ENCODE measurements around the gene ATAD3B. TPM values are rescaled to one million over a fixed set of nuclear protein-coding genes. Genes with fewer than 3 reads are reported as not detected.
"Not testable (repeated sequence)": the region's sequence is repeated elsewhere in the genome, so short reads cannot be mapped to it uniquely, and the experiment has no call there.

ATAD3B gene
- total and polyA plus RNA-seq, 2 of the 13 experiments (the other 11 are each of a cell fraction or from before 2014, with no cell fraction given): 9.6 to 31.1 TPM

DNA sequence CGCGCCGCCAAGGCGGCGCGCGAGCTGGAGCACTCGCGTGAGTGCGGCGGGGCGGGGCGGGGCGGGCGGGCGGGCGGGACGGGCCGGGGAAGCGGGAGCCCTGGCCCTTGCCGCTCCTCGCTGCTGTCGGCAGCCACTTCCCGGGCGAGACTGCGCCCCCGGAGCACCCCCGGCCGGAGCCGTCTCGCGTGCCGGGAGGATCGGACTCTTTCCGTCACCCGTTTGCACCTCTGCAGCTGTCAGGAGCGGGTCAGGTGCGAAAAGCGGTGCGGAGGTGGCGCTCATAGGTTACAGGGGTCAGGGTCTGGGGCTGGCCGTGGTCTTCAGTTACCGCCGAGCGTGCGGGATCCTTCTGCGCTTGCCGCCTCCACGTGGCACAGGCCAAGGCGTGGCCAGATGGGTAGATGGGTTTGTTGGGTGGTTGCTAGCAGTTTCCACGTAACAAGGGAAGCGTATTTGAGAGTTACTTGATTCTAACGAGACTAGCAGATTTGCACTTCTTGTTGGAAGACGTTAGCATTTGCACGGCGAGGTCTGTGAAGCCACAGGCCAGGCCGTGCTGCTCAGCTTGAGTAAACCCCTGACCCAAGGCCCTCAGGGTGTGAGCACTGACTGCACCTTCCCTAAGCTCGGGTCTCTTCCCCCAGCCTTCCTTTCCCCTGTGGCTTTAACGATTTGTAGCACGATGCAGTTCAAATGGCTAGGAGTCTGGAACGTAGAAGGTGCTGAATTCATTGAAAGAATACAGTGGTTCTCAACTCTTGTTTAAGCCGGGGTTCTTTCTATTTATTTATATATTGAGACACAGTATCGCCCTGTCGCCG, 700 bp downstream of the ATAD3B start:
- peak; percentile 64; the same call in 1 of the 2 replicates for TF ChIP-seq ZFY (CRISPR knock-in tag; IDR thresholded peaks at IDR 0.05)
- TF ChIP-seq GABPB1 (CRISPR knock-in tag; IDR thresholded peaks at IDR 0.05): 0 out of 2 replicates have a peak, but pooled peaks have one; percentile 18
- TF ChIP-seq SAP130 (CRISPR knock-in tag; IDR thresholded peaks at IDR 0.05; ENCODE audit: low read depth): peak; percentile 25; the same call in 1 of the 2 replicates
- TF ChIP-seq DMAP1 (CRISPR knock-in tag; IDR thresholded peaks at IDR 0.05): peak; percentile 34; the same call in 1 of the 2 replicates
- TF ChIP-seq, protein P1, sequence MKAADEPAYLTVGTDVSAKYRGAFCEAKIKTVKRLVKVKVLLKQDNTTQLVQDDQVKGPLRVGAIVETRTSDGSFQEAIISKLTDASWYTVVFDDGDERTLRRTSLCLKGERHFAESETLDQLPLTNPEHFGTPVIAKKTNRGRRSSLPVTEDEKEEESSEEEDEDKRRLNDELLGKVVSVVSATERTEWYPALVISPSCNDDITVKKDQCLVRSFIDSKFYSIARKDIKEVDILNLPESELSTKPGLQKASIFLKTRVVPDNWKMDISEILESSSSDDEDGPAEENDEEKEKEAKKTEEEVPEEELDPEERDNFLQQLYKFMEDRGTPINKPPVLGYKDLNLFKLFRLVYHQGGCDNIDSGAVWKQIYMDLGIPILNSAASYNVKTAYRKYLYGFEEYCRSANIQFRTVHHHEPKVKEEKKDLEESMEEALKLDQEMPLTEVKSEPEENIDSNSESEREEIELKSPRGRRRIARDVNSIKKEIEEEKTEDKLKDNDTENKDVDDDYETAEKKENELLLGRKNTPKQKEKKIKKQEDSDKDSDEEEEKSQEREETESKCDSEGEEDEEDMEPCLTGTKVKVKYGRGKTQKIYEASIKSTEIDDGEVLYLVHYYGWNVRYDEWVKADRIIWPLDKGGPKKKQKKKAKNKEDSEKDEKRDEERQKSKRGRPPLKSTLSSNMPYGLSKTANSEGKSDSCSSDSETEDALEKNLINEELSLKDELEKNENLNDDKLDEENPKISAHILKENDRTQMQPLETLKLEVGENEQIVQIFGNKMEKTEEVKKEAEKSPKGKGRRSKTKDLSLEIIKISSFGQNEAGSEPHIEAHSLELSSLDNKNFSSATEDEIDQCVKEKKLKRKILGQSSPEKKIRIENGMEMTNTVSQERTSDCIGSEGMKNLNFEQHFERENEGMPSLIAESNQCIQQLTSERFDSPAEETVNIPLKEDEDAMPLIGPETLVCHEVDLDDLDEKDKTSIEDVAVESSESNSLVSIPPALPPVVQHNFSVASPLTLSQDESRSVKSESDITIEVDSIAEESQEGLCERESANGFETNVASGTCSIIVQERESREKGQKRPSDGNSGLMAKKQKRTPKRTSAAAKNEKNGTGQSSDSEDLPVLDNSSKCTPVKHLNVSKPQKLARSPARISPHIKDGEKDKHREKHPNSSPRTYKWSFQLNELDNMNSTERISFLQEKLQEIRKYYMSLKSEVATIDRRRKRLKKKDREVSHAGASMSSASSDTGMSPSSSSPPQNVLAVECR (CRISPR knock-in tag; IDR thresholded peaks at IDR 0.05; ENCODE audit: borderline replicate concordance): peak; percentile 24; the same call in 1 of the 2 replicates
- TF ChIP-seq MYC (CRISPR knock-in tag; IDR thresholded peaks at IDR 0.05; ENCODE audit: borderline replicate concordance): 0 out of 2 replicates have a peak, but pooled peaks have one; percentile 21
- BruUV-seq (replicated peaks): TSS peak; percentile 76
- H3K27me3 ChIP-seq (ENCODE audit: control insufficient read depth in 1 of 2, insufficient read depth in 2 of 2, low read length in 2 of 2); in situ Hi-C loops (cut with HindIII; ENCODE audit: extremely low pct_ligation_motif_present, low pct_unique_long_range_greater_than_20kb); H4K20me1 ChIP-seq (ENCODE audit: insufficient read depth, low read length); CTCF ChIA-PET (ENCODE audit: low intra/inter-chr PET ratio, low total read pairs); intact Hi-C loops (cut with micrococcal nuclease; ENCODE audit: unreplicated experiment); H2AFZ ChIP-seq (ENCODE audit: low read length); POLR2A ChIA-PET; DNase-seq (ENCODE audit: low spot score); H3K9me3 ChIP-seq (ENCODE audit: low read length): not testable (repeated sequence)
- ATAC-seq (peak; percentile 57), FAIRE-seq (peak; percentile 51)
- Histone ChIP-seq H3K4me1 (ENCODE audit: insufficient read depth, low read length) (peaks cover 22% of the 10 kb centered on the region), H3K4me3 (replicated peaks in 1 of 3; ENCODE audit: insufficient read depth in 1 of 3, low read depth in 2 of 3, low read length in 3 of 3) (peak overlapping the region; percentile 55 to 77 (median 76)), H3K79me2 (ENCODE audit: insufficient read depth, low read length) (peaks cover 19% of the 10 kb centered on the region), H3K9ac (ENCODE audit: insufficient read depth, low read depth, low read length) (peak overlapping the region; percentile 84), H3K36me3 (replicated peaks in 1 of 2; ENCODE audit: control insufficient read depth in 1 of 2, insufficient read depth in 2 of 2, low read length in 2 of 2) (peaks cover 4 to 10% of the 10 kb centered on the region in 2 experiments; a peak in 2 of 5 replicates), H3K4me2 (ENCODE audit: low read depth, low read length) (peak overlapping the region; percentile 88), H3K27ac (ENCODE audit: extremely low read length, insufficient read depth, low read length) (peak overlapping the region; percentile 67)
- WGBS (ENCODE audit: low lambda C conversion rate): 2% methylated on average over 11 of the region's 65 CpGs

DNA sequence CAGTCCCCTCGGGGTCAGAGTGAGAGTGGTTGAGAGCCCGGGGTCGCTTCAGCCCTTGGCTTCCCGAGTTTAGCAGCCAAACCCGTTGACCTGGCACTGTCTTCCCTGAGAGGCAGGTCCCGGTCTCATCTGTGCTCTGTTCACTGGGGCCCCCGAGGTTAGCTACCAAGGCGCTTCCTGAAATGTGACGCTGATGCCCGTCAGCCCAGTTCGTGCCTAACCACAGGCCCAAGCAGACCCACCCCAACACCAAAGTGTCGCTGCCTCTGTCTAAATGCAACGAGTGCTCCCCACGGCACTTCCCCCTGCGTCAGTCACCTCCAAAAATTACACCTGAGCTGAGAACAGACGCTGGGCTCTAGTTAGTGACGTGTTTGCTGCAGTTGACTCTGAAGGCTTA, 4.4 kb downstream of the ATAD3B start:
- H3K27me3 ChIP-seq (ENCODE audit: control insufficient read depth in 1 of 2, insufficient read depth in 2 of 2, low read length in 2 of 2); H3K9me3 ChIP-seq (ENCODE audit: low read length); POLR2A ChIA-PET; ATAC-seq; in situ Hi-C loops (cut with HindIII; ENCODE audit: extremely low pct_ligation_motif_present, low pct_unique_long_range_greater_than_20kb); intact Hi-C loops (cut with micrococcal nuclease; ENCODE audit: unreplicated experiment); BruUV-seq (replicated peaks); CTCF ChIA-PET (ENCODE audit: low intra/inter-chr PET ratio, low total read pairs); DNase-seq (ENCODE audit: low spot score); FAIRE-seq; H3K4me2 ChIP-seq (ENCODE audit: low read depth, low read length); H2AFZ ChIP-seq (ENCODE audit: low read length); H4K20me1 ChIP-seq (ENCODE audit: insufficient read depth, low read length); H3K4me3 ChIP-seq (replicated peaks in 1 of 3; ENCODE audit: insufficient read depth in 1 of 3, low read depth in 2 of 3, low read length in 3 of 3); H3K9ac ChIP-seq (ENCODE audit: insufficient read depth, low read depth, low read length); H3K27ac ChIP-seq (ENCODE audit: extremely low read length, insufficient read depth, low read length): not testable (repeated sequence)
- Histone ChIP-seq H3K36me3 (replicated peaks in 1 of 2; ENCODE audit: control insufficient read depth in 1 of 2, insufficient read depth in 2 of 2, low read length in 2 of 2) (peaks cover 17 to 32% of the 10 kb centered on the region in 2 experiments; a peak in 4 of 5 replicates), H3K4me1 (ENCODE audit: insufficient read depth, low read length) (peaks cover 13% of the 10 kb centered on the region), H3K79me2 (ENCODE audit: insufficient read depth, low read length) (peaks cover 19% of the 10 kb centered on the region)
- WGBS (ENCODE audit: low lambda C conversion rate): 92% methylated on average over 4 of the region's 17 CpGs
